Measurements from ENCODE around the gene ANKDD1B.

ANKDD1B gene

GRCh38 chr5:75616371-75616881 is 5.2 kb downstream of the ANKDD1B start:
- no peak for DNase-seq (ENCODE audit: low read depth in 1 of 2, low spot score in 1 of 2)

DNA sequence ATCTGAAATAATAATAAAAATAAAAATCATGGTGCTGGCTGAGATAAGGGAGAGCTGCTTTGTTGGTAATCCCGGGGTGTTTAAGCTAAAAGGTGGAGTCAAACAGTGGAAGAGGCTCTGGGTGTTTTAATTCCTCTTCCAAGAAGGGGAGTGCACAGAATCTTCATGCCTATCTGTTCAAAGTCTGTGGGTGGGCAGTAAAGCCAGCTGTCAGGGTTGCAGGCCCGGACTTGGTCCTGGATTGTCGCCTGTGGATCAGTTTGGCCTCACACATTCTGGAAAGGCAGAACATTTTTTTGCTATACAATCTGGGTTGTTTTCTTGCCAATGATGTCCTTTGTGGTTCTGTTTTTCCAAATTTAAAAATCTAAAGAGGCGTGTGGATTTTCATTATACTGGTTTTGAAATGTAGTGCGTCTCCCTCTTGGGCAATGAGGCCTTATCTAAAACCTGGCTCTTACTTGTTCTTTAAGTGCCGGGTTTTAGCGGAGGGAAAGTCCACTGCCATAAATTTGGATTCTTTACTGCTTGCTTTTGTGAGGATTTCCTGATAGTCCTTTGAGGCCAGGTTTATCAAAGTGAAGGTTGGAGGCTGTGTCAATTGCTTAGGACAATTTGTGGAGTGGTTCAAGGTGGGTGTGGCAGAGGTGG is 5.8 kb downstream of the ANKDD1B start:
- DNase-seq (ENCODE audit: low read depth in 1 of 2, low spot score in 1 of 2): no peak

GRCh38 chr5:75617736-75618352 is 6.6 kb downstream of the ANKDD1B start:
- DNase-seq (ENCODE audit: low read depth in 1 of 2, low spot score in 1 of 2): no peak

- DNase-seq (ENCODE audit: low read depth in 1 of 2, low spot score in 1 of 2): no peak
These were observed 9.1 kb downstream of the ANKDD1B start for GRCh38 chr5:75620184-75620959.

DNA sequence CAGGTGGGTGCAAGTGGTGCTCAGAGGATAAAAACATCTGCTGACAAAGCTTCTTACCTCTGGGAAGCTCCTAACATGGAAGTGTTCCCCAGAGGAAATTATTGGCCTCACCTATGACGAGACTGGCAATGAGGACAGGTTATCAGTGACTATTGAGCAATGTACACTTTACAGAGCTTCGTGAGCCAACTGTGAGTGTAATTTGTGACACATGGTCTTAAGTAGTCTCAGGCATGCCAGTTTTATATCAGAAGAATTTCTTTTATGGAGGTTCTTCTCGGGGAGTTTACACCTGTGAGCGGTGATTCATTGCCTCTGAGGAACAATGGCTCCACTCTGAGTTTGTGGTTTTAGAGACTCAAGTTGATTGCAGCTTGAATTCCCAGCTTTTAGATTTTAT is 11.3 kb downstream of the ANKDD1B start:
- DNase-seq (ENCODE audit: low read depth in 1 of 2, low spot score in 1 of 2): no peak

GRCh38 chr5:75623846-75624245 is 12.6 kb downstream of the ANKDD1B start:
- no peak for DNase-seq (ENCODE audit: low read depth in 1 of 2, low spot score in 1 of 2)

DNA sequence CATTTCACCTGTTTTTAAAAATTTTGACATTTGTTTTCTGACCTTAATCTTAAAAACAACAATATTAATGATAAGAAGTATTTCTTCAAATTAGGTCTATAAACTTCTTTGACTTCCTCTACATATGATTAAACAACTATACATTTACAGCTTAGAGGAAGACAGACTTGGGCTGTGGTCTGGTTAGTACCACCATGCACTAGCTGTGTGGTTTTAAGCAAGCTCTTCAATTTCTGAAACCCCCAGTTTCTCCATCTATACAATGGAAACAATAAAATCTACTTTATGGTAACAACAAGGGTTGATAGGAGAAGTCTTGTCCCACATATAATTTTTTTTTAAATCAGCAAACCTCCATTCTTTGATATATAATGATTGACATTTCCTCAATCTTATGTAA is 15.7 kb downstream of the ANKDD1B start:
- no peak for DNase-seq (ENCODE audit: low read depth in 1 of 2, low spot score in 1 of 2)

GRCh38 chr5:75627801-75628200 is 16.5 kb downstream of the ANKDD1B start:
- DNase-seq (ENCODE audit: low read depth in 1 of 2, low spot score in 1 of 2): no peak

GRCh38 chr5:75630875-75631274 is 19.6 kb downstream of the ANKDD1B start:
- DNase-seq (ENCODE audit: low read depth in 1 of 2, low spot score in 1 of 2): no peak

DNA sequence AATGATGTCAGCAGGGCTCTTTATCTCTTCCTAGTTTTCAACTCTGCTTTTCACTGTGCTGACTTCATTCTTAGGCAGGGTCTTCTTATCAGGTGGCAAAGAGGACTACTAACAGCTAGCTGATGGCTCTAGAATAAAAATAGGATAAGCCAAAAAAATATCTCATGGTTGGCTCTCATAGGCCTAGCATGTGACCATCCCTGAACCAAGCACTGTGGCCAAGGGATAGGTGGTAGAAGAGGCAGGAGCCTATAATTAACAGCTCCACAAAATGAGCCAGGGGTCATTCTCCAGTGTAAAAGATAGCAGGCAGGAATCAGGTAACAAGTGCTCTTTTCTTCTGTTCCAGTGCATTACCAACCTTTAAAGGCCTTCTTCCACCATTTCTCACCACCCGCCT is 21.1 kb downstream of the ANKDD1B start:
- no peak for DNase-seq (ENCODE audit: low read depth in 1 of 2, low spot score in 1 of 2)

DNA sequence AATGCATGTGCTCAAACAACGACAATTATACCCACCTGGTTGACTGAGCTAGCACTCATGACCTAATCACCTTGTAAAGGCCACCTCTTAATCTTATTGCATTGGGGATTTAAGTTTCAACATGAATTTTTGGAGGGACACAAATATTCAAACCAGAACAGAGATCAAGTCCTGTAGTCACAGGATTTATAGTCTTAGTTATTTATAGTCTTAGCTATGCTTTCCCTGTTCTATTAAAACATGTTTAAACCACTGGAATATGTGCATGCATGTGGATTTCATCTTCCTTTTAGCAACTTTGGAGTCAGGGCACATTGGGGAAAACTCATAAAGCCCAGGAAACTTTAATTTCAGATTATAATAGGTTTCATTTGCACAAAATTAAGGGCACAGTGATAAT is 26.7 kb downstream of the ANKDD1B start:
- no peak for DNase-seq (ENCODE audit: low read depth in 1 of 2, low spot score in 1 of 2)

DNA sequence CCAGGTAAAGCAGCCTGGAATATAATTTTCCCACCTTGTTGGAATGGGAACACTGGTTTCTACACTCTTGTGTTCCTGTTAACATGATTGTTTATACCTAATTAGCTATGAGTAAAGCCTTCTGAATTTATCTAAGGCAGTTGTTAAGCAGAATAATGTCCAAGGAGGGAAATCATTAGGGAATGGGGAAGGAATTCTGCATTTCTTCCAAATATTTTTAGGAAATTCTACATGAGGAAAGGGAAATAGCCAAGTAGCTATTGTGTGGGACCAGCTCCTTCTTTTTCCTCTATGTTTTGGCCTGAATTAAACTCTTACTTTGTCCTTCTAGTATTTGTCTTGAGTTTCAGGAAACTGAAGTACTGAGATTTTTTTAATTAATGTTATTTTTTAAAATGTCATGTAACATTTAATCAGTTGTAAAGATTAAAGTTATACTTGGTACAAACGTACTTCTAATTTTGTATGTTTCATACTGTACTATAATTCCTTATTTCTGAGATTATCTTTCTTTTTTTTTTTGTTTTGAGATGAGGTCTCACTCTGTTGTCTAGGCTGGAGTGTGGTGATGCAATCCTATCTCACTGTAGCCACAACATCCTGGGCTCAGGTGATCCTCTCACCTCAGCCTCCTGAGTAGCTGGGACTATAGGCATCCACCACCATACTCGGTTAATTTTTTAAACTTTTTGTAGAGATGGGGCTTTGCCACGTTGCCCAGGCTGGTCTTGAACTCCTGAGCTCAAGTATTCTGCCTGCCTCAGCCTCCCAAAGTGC is 28.5 kb downstream of the ANKDD1B start:
- DNase-seq (ENCODE audit: low read depth in 1 of 2, low spot score in 1 of 2): no peak

DNA sequence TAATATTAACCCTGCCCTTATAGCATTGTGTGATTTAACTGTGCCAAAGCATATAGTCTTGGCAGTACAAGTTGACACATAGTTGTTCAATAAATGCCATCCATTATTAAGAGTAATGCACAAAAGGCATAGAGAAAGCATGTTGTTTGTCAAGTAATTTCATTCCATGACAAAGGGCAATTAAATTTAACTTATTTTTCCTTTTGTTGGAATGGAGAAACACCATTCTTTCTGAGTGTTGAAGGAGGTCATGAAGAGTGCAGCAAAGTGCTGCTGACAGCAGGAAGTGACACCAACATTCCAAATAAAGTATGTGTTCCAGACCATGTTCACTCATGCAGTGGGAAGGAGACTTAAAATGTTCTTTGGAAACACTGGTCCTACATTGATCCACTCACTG is 29.1 kb downstream of the ANKDD1B start:
- DNase-seq (ENCODE audit: low read depth in 1 of 2, low spot score in 1 of 2): no peak

- DNase-seq (ENCODE audit: low read depth in 1 of 2, low spot score in 1 of 2): no peak
These were observed 29.6 kb downstream of the ANKDD1B start for GRCh38 chr5:75640826-75641225.

- DNase-seq (ENCODE audit: low read depth in 1 of 2, low spot score in 1 of 2): no peak
These were observed 37.5 kb downstream of the ANKDD1B start for GRCh38 chr5:75648712-75649111.

DNA sequence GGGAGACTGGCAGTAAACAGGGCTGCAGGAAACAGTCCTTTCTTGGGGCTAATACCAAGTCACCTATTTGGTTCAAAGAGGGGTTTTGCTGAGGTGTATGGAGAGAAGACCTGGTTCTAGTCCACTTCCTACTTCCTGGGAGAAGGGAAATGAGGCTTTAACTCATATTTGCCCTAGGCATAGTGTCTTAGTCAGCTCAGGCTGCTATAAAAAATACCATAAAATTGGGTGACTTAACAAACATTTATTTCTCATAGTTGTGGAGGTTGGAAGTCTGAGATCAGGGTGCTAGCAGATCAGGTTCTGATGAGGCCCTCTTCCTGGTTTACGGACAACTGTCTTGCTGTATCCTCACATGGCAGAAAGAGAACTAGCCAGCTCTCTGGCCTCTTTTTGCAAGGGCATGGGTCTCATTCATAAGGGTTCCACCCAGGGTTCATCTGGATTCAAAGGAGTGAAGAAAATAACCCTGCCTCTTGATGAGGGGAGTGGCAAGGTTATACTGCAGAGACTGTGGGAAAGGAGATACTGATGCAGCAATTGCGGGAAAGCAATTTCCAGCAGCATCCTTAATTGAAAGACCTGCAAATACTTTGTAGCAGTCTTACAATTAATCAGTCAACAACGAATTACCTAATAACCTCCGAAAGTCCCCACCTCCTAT is 40.5 kb downstream of the ANKDD1B start:
- no peak for DNase-seq (ENCODE audit: low read depth in 1 of 2, low spot score in 1 of 2)

DNA sequence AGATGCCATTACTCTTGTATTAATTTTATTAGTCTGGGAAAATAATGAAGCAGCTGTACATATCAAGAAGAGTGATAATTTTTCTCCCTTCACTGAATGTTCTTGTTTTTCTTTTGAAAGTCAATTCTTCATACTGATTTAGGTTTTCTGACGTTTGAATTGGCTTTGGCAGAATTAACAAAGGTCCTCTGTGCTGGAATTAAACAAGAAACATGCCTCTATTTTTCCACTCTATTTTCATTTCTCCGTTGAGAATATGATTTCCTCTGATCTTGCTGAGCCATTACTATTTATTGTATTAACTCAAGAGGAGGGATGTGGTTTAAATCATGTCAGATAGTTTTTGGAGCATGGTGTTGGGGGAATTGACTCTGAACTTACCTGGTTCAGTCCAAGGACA is 42.3 kb downstream of the ANKDD1B start:
- DNase-seq (ENCODE audit: low read depth in 1 of 2, low spot score in 1 of 2): no peak

- no peak for DNase-seq (ENCODE audit: low read depth in 1 of 2, low spot score in 1 of 2)
These were observed 43.5 kb downstream of the ANKDD1B start for GRCh38 chr5:75654693-75655295.

DNA sequence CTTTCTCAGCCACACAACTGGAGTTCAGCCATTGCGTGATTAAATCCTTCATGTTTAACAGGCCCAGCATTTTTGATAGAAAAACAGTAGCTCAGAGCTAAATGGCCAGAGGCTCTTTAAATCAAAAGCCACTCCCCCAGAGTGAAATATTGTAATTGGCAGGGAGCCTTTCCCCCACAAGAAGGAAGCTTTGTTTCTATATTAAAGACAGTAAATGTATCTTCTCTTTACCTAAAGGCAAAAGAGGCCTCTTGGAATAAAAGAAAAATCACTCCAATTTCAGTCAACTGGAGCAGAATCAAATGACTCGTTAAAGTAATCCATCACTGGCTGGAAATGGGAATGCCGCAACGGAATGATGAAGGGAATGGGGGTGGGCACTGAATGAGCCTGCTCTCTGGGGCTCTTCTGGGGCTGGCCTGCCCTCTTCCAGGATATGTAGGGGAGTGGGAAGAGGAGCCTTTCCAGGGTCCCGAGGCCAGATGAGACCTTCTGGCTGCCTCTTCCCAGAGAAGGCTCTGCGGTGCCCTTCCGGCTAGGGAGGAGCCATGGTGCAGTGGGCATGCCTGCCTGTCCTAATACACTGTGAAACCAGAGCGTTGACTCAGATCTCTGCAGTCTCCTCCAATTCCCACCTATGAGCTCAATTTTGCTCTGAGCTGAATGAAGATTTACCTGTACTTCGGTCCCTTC is 45.2 kb downstream of the ANKDD1B start:
- DNase-seq (ENCODE audit: low read depth in 1 of 2, low spot score in 1 of 2): no peak

All from activated T-helper 1 cell treated with anti-CD3 and anti-CD28 coated beads, Interleukin-2, amount 50 U/mL, for 16 hours (primary cell).